ENCODE results near the gene TXNRD3.

DNA sequence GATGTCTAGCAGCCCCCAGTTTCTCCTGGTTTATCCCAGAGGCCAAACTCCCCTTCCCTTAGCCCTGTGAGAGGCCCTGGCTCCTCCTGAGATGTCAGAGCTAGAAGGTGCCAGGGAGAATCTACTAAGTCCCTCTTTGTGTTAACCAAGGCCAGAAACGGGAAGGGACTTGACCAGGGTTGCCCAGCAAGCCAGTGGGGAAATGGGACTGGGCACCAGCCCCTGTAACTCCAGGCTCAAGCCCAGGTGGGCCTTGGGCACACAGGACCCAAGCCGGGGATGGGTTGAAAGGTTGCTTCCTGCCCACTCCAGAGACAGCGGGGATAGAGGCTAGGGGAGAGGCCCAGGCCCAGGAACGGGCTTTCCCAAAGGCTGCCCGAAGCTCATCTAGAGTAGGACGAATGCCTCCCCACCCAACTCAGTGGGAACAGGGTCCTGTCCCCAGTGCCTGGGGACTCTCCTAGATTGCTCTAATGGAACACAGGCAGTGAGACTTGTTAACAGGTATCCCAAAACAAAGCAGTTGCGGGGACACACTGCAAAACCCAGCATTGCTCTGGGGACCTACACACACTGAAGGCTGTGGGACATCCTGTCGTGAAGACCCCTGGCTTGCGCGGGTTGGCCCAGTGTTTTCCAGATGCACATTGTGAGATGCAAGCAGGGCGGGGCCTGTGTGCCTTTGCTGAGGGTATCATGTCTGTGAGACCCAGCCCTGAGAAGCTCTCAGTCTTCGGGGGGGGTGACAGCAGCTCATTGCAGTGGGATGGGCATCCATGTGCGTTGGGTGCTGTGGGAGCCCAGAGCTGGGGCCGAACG lies 12.9 kb upstream of the TXNRD3 start:
- TF ChIP-seq EZH2 (IDR thresholded peaks at IDR 0.05; ENCODE audit: low read length, unreplicated experiment): no peak
- TF ChIP-seq, protein P1, sequence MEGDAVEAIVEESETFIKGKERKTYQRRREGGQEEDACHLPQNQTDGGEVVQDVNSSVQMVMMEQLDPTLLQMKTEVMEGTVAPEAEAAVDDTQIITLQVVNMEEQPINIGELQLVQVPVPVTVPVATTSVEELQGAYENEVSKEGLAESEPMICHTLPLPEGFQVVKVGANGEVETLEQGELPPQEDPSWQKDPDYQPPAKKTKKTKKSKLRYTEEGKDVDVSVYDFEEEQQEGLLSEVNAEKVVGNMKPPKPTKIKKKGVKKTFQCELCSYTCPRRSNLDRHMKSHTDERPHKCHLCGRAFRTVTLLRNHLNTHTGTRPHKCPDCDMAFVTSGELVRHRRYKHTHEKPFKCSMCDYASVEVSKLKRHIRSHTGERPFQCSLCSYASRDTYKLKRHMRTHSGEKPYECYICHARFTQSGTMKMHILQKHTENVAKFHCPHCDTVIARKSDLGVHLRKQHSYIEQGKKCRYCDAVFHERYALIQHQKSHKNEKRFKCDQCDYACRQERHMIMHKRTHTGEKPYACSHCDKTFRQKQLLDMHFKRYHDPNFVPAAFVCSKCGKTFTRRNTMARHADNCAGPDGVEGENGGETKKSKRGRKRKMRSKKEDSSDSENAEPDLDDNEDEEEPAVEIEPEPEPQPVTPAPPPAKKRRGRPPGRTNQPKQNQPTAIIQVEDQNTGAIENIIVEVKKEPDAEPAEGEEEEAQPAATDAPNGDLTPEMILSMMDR (conservative IDR thresholded peaks at IDR 0.05; ENCODE audit: low read depth, low read length): no peak

All from PC-3 (cell line).